ENCODE data around the gene GAS2L2.
A peak's percentile ranks its signal among the peaks of the same experiment; 100 is the strongest.

Gene GAS2L2

GRCh38 chr17:35748341-35748841 lies 4.6 kb downstream of the GAS2L2 start:
- no peak for DNase-seq (ENCODE audit: low read depth in 2 of 2, low spot score in 1 of 2)

- DNase-seq (ENCODE audit: low read depth in 2 of 2, low spot score in 1 of 2) = peak; percentile 49 to 61
Measured at GRCh38 chr17:35747540-35748017, 5.5 kb downstream of the GAS2L2 start.

GRCh38 chr17:35745749-35746320 lies 7.2 kb downstream of the GAS2L2 start:
- DNase-seq (ENCODE audit: low read depth in 2 of 2, low spot score in 1 of 2) = no peak

GRCh38 chr17:35745246-35745645 lies 7.8 kb downstream of the GAS2L2 start:
- DNase-seq (ENCODE audit: low read depth in 2 of 2, low spot score in 1 of 2) = no peak

- no peak for DNase-seq (ENCODE audit: low read depth in 2 of 2, low spot score in 1 of 2)
Measured at GRCh38 chr17:35744830-35745229, 8.2 kb downstream of the GAS2L2 start.

GRCh38 chr17:35743626-35744328 lies 9.3 kb downstream of the GAS2L2 start:
- no peak for DNase-seq (ENCODE audit: low read depth in 2 of 2, low spot score in 1 of 2)

GRCh38 chr17:35742896-35743477 lies 10.1 kb downstream of the GAS2L2 start:
- no peak for DNase-seq (ENCODE audit: low read depth in 2 of 2, low spot score in 1 of 2)

- no peak for DNase-seq (ENCODE audit: low read depth in 2 of 2, low spot score in 1 of 2)
Measured at GRCh38 chr17:35742496-35742895, 10.5 kb downstream of the GAS2L2 start.

- no peak for DNase-seq (ENCODE audit: low read depth in 2 of 2, low spot score in 1 of 2)
Measured at GRCh38 chr17:35740997-35741931, 11.8 kb downstream of the GAS2L2 start.

- DNase-seq (ENCODE audit: low read depth in 2 of 2, low spot score in 1 of 2) = no peak
Measured at GRCh38 chr17:35740216-35740615, 12.8 kb downstream of the GAS2L2 start.

GRCh38 chr17:35738519-35739133 lies 14.4 kb downstream of the GAS2L2 start:
- no peak for DNase-seq (ENCODE audit: low read depth in 2 of 2, low spot score in 1 of 2)

GRCh38 chr17:35736236-35736635 lies 16.8 kb downstream of the GAS2L2 start:
- DNase-seq (ENCODE audit: low read depth in 2 of 2, low spot score in 1 of 2) = no peak

GRCh38 chr17:35735036-35735805 lies 17.8 kb downstream of the GAS2L2 start:
- DNase-seq (ENCODE audit: low read depth in 2 of 2, low spot score in 1 of 2) = no peak

- DNase-seq (ENCODE audit: low read depth in 2 of 2, low spot score in 1 of 2) = no peak
Measured at GRCh38 chr17:35734396-35734795, 18.6 kb downstream of the GAS2L2 start.

- DNase-seq (ENCODE audit: low read depth in 2 of 2, low spot score in 1 of 2) = no peak
Measured at GRCh38 chr17:35733366-35733765, 19.7 kb downstream of the GAS2L2 start.

- no peak for DNase-seq (ENCODE audit: low read depth in 2 of 2, low spot score in 1 of 2)
Measured at GRCh38 chr17:35732806-35733136, 20.3 kb downstream of the GAS2L2 start.

- no peak for DNase-seq (ENCODE audit: low read depth in 2 of 2, low spot score in 1 of 2)
Measured at GRCh38 chr17:35731917-35732805, 20.9 kb downstream of the GAS2L2 start.

- peak in 1 of 2 donors; percentile 36 for DNase-seq (ENCODE audit: low read depth in 2 of 2, low spot score in 1 of 2)
Measured at GRCh38 chr17:35731239-35731916, 21.7 kb downstream of the GAS2L2 start, which contains the start of gene RASL10B. Gene RASL10B, plus strand, starts transcription at chr17:35731639. Its CDS starts 3,546 bp downstream, at chr17:35735185.
